Neural crest cell (in vitro differentiated cells): ENCODE results near the gene BNIP2. TPM values are rescaled to one million over a fixed set of nuclear protein-coding genes. Genes with fewer than 3 reads are reported as not detected.
A peak's percentile ranks its signal among the peaks of the same experiment; 100 is the strongest.

Experiments
- DNase-seq: peaks from one replicate; pipeline ENCODE4 v3.0.0; 2021; ENCODE audit warnings: low read depth, mixed read lengths, low spot score
- H3K27ac Mint-ChIP-seq: one replicate; pipeline ENCODE4 v1.8.0; 2021; ENCODE audit warnings: mild to moderate bottlenecking, mixed read lengths; ENCODE audit not compliant: unreplicated experiment
- H3K27me3 Mint-ChIP-seq: 2 replicates; pipeline ENCODE4 v1.8.0; 2021; ENCODE audit warnings: low read depth, mild to moderate bottlenecking, mixed read lengths
- H3K36me3 Mint-ChIP-seq: 2 replicates; pipeline ENCODE4 v1.8.0; 2021; ENCODE audit warnings: low read depth, mild to moderate bottlenecking, mixed read lengths
- H3K4me1 Mint-ChIP-seq: 2 replicates; pipeline ENCODE4 v1.8.0; 2021; ENCODE audit warnings: mixed read lengths
- H3K4me3 Mint-ChIP-seq: one replicate; pipeline ENCODE4 v1.8.0; 2021; ENCODE audit warnings: mild to moderate bottlenecking, mixed read lengths
- H3K9me3 Mint-ChIP-seq: 2 replicates; pipeline ENCODE4 v1.8.0; 2021; ENCODE audit warnings: mixed read lengths
- CTCF ChIP-seq: fragments of 200-600 bp; sonication (generic); conservative IDR thresholded peaks from 2 replicates; pipeline ENCODE4 v1.5.0; 2021; ENCODE audit warnings: antibody characterized with exemption, mild to moderate bottlenecking
- long read RNA-seq: library from polyadenylated mRNA; unstranded; transcript quantifications from one replicate; pipeline ENCODE4 v2.0.0, GENCODE V29; 2020
- total RNA-seq: library from RNA; stranded (reverse); gene quantifications from 2 replicates; pipeline ENCODE4 v1.2.1, GENCODE V29; 2021

The BNIP2 gene
- total RNA-seq, result 37.5 and 40.5 TPM in 2 replicates
- long read RNA-seq, full-length matches to known transcripts, result 41 of 66 reads
- long read RNA-seq, partial matches to known transcripts, result 7 of 66 reads
- long read RNA-seq, other reads (novel, unspliced or antisense), result 18 of 66 reads

- no peaks in the 10 kb centered on the region for H3K9me3 Mint-ChIP-seq
- H3K4me3 Mint-ChIP-seq, result peak within 1 kb of the TSS; percentile 99
- peak; percentile 97 for DNase-seq
- no peaks in the 10 kb centered on the region for H3K27me3 Mint-ChIP-seq
- H3K36me3 Mint-ChIP-seq, result no peaks in the 10 kb centered on the region
- H3K4me1 Mint-ChIP-seq, result peaks cover 35% of the 10 kb centered on the region
- peak within 1 kb of the TSS; percentile 99 for H3K27ac Mint-ChIP-seq
- TF ChIP-seq CTCF, result no peak
These were observed at the start of gene BNIP2 for GRCh38 chr15:59688782-59689625. Gene BNIP2 (minus strand): TSS chr15:59689320. CDS start chr15:59682457, 6,863 bp downstream.

GRCh38 chr15:59738676-59739075, 49.6 kb upstream of the BNIP2 start:
- Mint-ChIP-seq H3K36me3 (no peaks in the 10 kb centered on the region), H3K27me3 (peaks cover under 1% of the 10 kb centered on the region), H3K4me1 (no peaks in the 10 kb centered on the region), H3K4me3 (no peak overlapping the region), H3K9me3 (no peaks in the 10 kb centered on the region), H3K27ac (no peak overlapping the region)
- DNase-seq, result no peak
- no peak for TF ChIP-seq CTCF

- H3K27me3 Mint-ChIP-seq, result no peaks in the 10 kb centered on the region
- H3K4me1 Mint-ChIP-seq, result no peaks in the 10 kb centered on the region
- no peak for TF ChIP-seq CTCF
- no peak overlapping the region for H3K27ac Mint-ChIP-seq
- no peak for DNase-seq
- no peaks in the 10 kb centered on the region for H3K36me3 Mint-ChIP-seq
- H3K4me3 Mint-ChIP-seq, result no peak overlapping the region
- no peaks in the 10 kb centered on the region for H3K9me3 Mint-ChIP-seq
These were observed 47.1 kb upstream of the BNIP2 start for GRCh38 chr15:59736181-59736580.

GRCh38 chr15:59725151-59725486, 36.0 kb upstream of the BNIP2 start:
- Mint-ChIP-seq H3K9me3 (no peaks in the 10 kb centered on the region), H3K4me3 (no peak overlapping the region), H3K4me1 (peaks cover 10% of the 10 kb centered on the region), H3K36me3 (no peaks in the 10 kb centered on the region), H3K27me3 (peaks cover 7% of the 10 kb centered on the region), H3K27ac (no peak overlapping the region)
- DNase-seq, result no peak
- TF ChIP-seq CTCF, result no peak

GRCh38 chr15:59723687-59724346, 34.7 kb upstream of the BNIP2 start:
- peaks cover 10% of the 10 kb centered on the region for H3K4me1 Mint-ChIP-seq
- no peaks in the 10 kb centered on the region for H3K36me3 Mint-ChIP-seq
- no peak for TF ChIP-seq CTCF
- no peak overlapping the region for H3K27ac Mint-ChIP-seq
- no peak overlapping the region for H3K4me3 Mint-ChIP-seq
- peaks cover 3% of the 10 kb centered on the region for H3K27me3 Mint-ChIP-seq
- DNase-seq, result no peak
- no peaks in the 10 kb centered on the region for H3K9me3 Mint-ChIP-seq
